NB4 (cell line): Measurements from ENCODE around the gene C5orf63.

ENCODE experiments used
- CTCF ChIP-seq: IDR thresholded peaks from one replicate; pipeline ENCODE4 v1.5.1; 2012; ENCODE audit warnings: low read depth, low read length
- MAX ChIP-seq: IDR thresholded peaks from 2 replicates; pipeline ENCODE4 v1.6.1; 2011; ENCODE audit warnings: low read depth, low read length
- POLR2A ChIP-seq: IDR thresholded peaks from 2 replicates; pipeline ENCODE4 v1.6.1; 2011; ENCODE audit warnings: mild to moderate bottlenecking; ENCODE audit not compliant: insufficient read length; ENCODE audit errors: extremely low read depth

GRCh38 chr5:127061537-127061936 is 11.8 kb downstream of the C5orf63 start:
- no peak for TF ChIP-seq CTCF
- TF ChIP-seq POLR2A: no peak
- no peak for TF ChIP-seq MAX
